ENCODE measurements around the gene HTR3E.
"Not testable (repeated sequence)": the region's sequence is repeated elsewhere in the genome, so short reads cannot be mapped to it uniquely, and the experiment has no call there.

HTR3E gene

GRCh38 chr3:184066211-184066610, 30.7 kb upstream of the HTR3E start:
- Histone ChIP-seq H3K9me3 (ENCODE audit: insufficient read depth, low read depth, low read length) (peaks cover 8% of the 10 kb centered on the region; the same call in 1 of the 2 replicates), H3K9ac (ENCODE audit: low read depth, low read length, poor library complexity, severe bottlenecking) (no peak overlapping the region), H3K36me3 (ENCODE audit: insufficient read depth, low read length) (no peaks in the 10 kb centered on the region), H3K9me2 (replicated peaks; ENCODE audit: low read depth, low read length) (no peaks in the 10 kb centered on the region), H3K27me3 (ENCODE audit: insufficient read depth, low read length, poor library complexity, severe bottlenecking) (no peaks in the 10 kb centered on the region), H3K4me2 (ENCODE audit: low read depth, low read length, poor library complexity, severe bottlenecking) (no peak overlapping the region), H3F3A (ENCODE audit: low read depth) (no peaks in the 10 kb centered on the region), H4K20me1 (ENCODE audit: insufficient read depth, low read length, poor library complexity, severe bottlenecking) (no peaks in the 10 kb centered on the region), H3K79me2 (ENCODE audit: insufficient read depth, low read length) (no peaks in the 10 kb centered on the region), H3K4me3 (ENCODE audit: low read length, poor library complexity, severe bottlenecking) (no peak overlapping the region), H3K4me1 (ENCODE audit: insufficient read depth, low read length, poor library complexity, severe bottlenecking) (no peaks in the 10 kb centered on the region), H2AFZ (ENCODE audit: low read length) (no peak overlapping the region)
- TF ChIP-seq CTCF (conservative IDR thresholded peaks at IDR 0.05; ENCODE audit: low read length) (no peak), EZH2phosphoT487 (IDR thresholded peaks at IDR 0.05; ENCODE audit: borderline replicate concordance) (no peak)

GRCh38 chr3:184067573-184068055, 29.2 kb upstream of the HTR3E start:
- H4K20me1 ChIP-seq (ENCODE audit: insufficient read depth, low read length, poor library complexity, severe bottlenecking), result no peaks in the 10 kb centered on the region
- H3K4me1 ChIP-seq (ENCODE audit: insufficient read depth, low read length, poor library complexity, severe bottlenecking), result no peaks in the 10 kb centered on the region
- no peaks in the 10 kb centered on the region for H3K27me3 ChIP-seq (ENCODE audit: insufficient read depth, low read length, poor library complexity, severe bottlenecking)
- no peak overlapping the region for H3K4me2 ChIP-seq (ENCODE audit: low read depth, low read length, poor library complexity, severe bottlenecking)
- no peak overlapping the region for H2AFZ ChIP-seq (ENCODE audit: low read length)
- no peak overlapping the region for H3K9ac ChIP-seq (ENCODE audit: low read depth, low read length, poor library complexity, severe bottlenecking)
- H3K9me3 ChIP-seq (ENCODE audit: insufficient read depth, low read depth, low read length), result peaks cover 8% of the 10 kb centered on the region; the same call in 1 of the 2 replicates
- H3K36me3 ChIP-seq (ENCODE audit: insufficient read depth, low read length), result no peaks in the 10 kb centered on the region
- no peaks in the 10 kb centered on the region for H3F3A ChIP-seq (ENCODE audit: low read depth)
- no peak overlapping the region for H3K4me3 ChIP-seq (ENCODE audit: low read length, poor library complexity, severe bottlenecking)
- H3K79me2 ChIP-seq (ENCODE audit: insufficient read depth, low read length), result no peaks in the 10 kb centered on the region
- H3K9me2 ChIP-seq (replicated peaks; ENCODE audit: low read depth, low read length), result no peaks in the 10 kb centered on the region
- TF ChIP-seq EZH2phosphoT487 (IDR thresholded peaks at IDR 0.05; ENCODE audit: borderline replicate concordance) (no peak), CTCF (conservative IDR thresholded peaks at IDR 0.05; ENCODE audit: low read length) (no peak)

GRCh38 chr3:184068344-184068743, 28.5 kb upstream of the HTR3E start:
- H3K9me2 ChIP-seq (replicated peaks; ENCODE audit: low read depth, low read length), result no peaks in the 10 kb centered on the region
- H4K20me1 ChIP-seq (ENCODE audit: insufficient read depth, low read length, poor library complexity, severe bottlenecking), result no peaks in the 10 kb centered on the region
- no peaks in the 10 kb centered on the region for H3F3A ChIP-seq (ENCODE audit: low read depth)
- peaks cover 8% of the 10 kb centered on the region; the same call in 1 of the 2 replicates for H3K9me3 ChIP-seq (ENCODE audit: insufficient read depth, low read depth, low read length)
- H2AFZ ChIP-seq (ENCODE audit: low read length), result no peak overlapping the region
- no peaks in the 10 kb centered on the region for H3K36me3 ChIP-seq (ENCODE audit: insufficient read depth, low read length)
- H3K4me3 ChIP-seq (ENCODE audit: low read length, poor library complexity, severe bottlenecking), result no peak overlapping the region
- no peaks in the 10 kb centered on the region for H3K4me1 ChIP-seq (ENCODE audit: insufficient read depth, low read length, poor library complexity, severe bottlenecking)
- no peak overlapping the region for H3K9ac ChIP-seq (ENCODE audit: low read depth, low read length, poor library complexity, severe bottlenecking)
- no peak overlapping the region for H3K4me2 ChIP-seq (ENCODE audit: low read depth, low read length, poor library complexity, severe bottlenecking)
- TF ChIP-seq CTCF (conservative IDR thresholded peaks at IDR 0.05; ENCODE audit: low read length) (no peak), EZH2phosphoT487 (IDR thresholded peaks at IDR 0.05; ENCODE audit: borderline replicate concordance) (no peak)
- H3K27me3 ChIP-seq (ENCODE audit: insufficient read depth, low read length, poor library complexity, severe bottlenecking), result no peaks in the 10 kb centered on the region
- no peaks in the 10 kb centered on the region for H3K79me2 ChIP-seq (ENCODE audit: insufficient read depth, low read length)

- not testable (repeated sequence) for H3K4me1 ChIP-seq (ENCODE audit: insufficient read depth, low read length, poor library complexity, severe bottlenecking); H3K4me2 ChIP-seq (ENCODE audit: low read depth, low read length, poor library complexity, severe bottlenecking); H3K9me3 ChIP-seq (ENCODE audit: insufficient read depth, low read depth, low read length); H4K20me1 ChIP-seq (ENCODE audit: insufficient read depth, low read length, poor library complexity, severe bottlenecking); H3F3A ChIP-seq (ENCODE audit: low read depth); H3K4me3 ChIP-seq (ENCODE audit: low read length, poor library complexity, severe bottlenecking); H3K9me2 ChIP-seq (replicated peaks; ENCODE audit: low read depth, low read length); H3K27me3 ChIP-seq (ENCODE audit: insufficient read depth, low read length, poor library complexity, severe bottlenecking); H3K9ac ChIP-seq (ENCODE audit: low read depth, low read length, poor library complexity, severe bottlenecking); H3K36me3 ChIP-seq (ENCODE audit: insufficient read depth, low read length); H2AFZ ChIP-seq (ENCODE audit: low read length); H3K79me2 ChIP-seq (ENCODE audit: insufficient read depth, low read length)
These were observed 25.7 kb upstream of the HTR3E start for GRCh38 chr3:184071142-184071541.

Data from Loucy (cell line).